ENCODE data around the gene CCDC92.

The CCDC92 gene

DNA sequence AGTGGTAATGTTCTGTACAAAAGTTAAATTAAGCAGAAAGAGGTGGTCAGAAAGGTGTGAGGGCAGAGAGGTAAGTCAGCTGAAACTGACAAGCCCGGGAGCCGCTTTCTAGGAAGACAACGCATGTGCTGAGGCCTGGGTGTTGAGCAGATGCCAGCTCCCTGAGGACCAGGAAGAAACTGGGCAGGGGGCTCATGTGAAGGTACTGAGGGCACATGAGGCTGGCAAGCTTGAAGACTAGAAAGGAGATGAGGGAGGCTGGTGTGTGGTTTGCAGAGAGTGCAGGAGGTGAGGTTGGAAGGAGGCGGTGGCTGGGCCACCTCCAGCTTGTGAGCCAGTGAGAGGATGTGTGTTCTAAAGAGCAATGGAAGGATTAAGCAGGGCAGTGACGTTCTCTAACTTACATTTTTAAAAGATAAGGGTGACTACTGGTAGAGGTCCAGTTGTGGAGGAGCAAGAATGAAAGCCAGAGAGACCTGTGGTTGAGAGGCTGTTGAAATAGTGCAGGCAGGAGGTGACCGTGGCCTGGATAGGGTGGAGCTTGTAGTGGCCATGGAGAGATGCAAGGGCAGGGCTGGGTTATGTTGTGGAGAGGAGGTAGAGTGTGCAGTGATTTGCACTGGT is 29.5 kb upstream of the CCDC92 start:
- DNase-seq (ENCODE audit: low spot score), result no peak

DNA sequence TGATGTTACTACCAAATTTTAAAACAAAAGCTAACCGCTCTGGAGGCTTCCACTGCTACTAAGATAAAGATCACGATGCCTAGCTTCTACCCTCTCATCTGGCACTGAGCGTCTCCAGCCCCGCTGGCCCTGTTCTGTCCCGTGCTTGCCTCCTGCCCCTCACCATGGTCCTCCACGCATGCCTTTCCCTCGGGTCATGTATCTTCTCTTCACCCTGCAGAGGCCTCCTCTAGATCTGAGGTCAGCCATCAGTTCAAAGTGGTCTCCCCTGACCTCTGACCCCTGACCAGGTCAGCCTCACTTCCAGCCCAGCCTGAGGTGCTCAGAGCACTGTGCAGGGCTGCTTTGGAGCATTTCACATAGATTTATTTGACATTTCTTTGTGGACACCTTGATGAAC is 28.7 kb upstream of the CCDC92 start:
- DNase-seq (ENCODE audit: low spot score), result no peak

DNA sequence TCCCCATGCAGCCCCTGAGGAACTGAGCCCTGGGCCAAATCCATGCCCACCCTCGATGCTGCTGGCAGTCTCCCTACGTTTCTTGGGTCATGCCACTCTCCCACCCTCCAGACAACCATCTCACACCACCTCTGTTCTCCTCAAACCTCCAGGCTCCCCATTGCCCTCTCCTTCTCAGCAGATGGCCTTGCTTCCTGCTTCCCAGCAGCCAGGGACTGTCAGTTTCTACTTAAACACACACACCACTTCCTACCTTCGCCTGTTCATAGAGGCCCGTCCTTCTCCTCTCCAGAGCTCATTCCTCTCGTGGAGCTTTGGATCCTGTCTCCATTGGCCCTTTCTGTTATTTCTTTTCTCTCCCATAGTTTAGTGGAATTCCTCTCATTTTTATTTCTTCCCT is 27.5 kb upstream of the CCDC92 start:
- DNase-seq (ENCODE audit: low spot score), result peak; percentile 47

DNA sequence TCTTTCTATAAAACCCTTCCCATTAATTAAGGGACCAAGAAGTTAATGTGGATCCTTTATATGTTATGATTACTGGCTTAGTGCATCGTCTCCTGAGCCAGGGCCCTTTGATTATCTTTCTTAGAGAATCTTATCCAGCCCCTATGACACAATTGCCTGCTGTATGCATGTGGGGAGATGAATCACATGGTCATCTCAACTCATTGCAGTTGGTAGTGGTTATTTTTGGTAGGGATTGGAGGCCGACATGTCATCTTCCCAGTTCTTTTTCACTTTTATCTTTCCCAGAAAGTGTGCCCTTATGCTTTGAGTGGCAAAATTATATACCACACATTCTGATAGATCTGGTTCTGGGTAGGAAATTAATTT is 26.3 kb upstream of the CCDC92 start:
- no peak for DNase-seq (ENCODE audit: low spot score)

DNA sequence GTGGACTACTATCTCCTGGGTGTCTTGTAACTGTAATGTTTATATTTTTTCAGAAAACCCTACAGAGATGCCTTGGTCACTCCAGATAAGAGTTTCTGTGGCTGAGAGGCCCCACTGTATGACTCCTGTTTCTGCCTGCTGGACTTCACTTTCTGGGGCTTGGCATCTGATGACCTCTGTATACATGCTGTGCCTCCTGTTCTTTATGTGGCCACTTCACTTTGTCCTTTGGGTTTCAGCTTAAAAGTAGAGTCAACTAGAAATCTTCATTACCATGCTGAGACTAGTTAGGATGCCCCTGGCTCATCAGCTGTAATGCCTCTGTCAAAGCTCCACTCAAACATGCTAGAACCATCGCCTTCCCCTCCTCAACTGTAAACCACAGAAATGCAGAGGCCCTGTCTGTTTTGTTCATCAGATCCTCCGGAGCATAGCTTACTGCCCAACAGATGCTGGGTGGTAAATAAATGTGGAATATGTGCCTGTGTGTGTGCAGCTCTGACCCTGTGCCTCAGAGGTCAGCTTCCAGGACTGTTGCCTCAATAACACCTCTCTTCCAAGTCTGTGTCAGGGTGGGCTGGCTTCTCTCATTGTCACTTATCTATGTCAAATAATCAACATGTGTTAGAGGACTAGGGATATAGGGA is 25.8 kb upstream of the CCDC92 start:
- DNase-seq (ENCODE audit: low spot score), result no peak

DNA sequence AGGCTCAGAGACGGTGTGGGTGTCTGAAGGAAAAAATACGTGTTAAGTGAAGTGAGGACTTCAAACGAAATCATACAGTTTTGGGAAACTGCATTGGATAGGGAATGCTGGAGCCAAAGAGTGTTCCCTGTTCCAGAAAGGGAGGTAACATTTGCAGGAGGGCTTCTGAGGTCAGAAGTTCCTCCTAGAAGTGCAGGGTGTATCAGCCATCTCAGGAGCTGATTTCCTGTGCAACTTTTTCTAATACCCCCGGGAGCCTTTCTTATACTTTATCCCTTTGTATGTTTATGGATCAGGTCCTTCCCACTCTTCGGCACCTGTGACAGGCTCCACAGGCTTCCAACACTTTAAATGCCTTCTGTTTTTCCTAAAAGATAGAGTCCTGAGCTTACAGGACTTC is 25.3 kb upstream of the CCDC92 start:
- DNase-seq (ENCODE audit: low spot score), result no peak

DNA sequence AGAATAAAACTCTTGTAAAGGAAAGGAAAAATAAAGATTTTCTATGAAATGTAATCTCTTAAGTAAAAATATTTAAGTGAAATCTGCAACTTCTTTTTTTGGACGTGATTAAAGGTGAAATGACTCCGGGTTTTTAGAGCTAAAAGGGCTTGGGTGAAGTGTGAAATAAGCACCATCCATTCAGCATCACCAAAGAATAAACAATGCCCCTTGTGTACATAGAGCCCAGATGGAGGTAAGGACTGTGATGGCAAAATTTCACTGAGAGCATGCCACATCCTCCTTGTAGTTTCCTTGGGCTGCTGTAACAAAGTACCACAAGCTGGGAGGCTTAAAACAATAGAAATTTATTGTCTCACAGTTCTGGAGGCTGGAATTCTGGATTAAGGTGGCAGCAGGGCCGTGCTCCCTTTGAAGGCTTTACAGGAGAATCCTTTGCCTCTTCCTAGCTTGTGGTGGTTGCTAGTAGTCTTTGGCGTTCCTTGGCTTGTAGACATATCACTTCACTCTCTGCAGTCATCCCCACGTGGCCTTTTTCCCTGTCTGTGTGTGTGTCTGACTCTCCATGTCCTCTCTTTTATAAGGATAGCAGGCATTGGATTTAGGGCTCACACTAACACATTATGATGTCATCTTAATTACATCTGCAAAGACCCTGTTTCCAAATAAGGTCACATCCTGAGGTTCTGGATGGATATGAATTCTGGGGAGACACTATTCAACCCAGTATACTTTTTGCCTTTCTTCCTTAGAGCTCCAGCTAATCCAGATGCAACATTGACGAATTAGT is 24.6 kb upstream of the CCDC92 start:
- no peak for DNase-seq (ENCODE audit: low spot score)

DNA sequence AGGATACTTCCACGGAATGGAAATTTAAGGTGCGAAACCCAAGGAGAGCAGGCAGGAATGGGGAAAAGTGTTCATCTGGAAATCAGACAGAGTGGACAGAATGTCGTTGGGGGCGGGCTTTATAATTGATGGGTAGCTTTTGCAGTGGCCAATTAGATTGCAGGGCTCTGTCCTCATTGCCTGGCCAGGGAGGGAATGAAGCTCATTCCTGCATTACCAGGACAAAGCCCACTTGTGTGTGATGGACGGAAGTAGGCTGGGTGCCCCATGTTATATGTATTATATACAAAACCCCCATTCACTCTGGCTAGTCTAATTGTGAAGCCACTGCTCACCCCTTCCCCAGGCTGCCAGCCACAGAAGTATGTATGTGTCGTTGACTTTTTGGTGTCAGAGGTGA is 23.9 kb upstream of the CCDC92 start:
- DNase-seq (ENCODE audit: low spot score), result no peak

DNA sequence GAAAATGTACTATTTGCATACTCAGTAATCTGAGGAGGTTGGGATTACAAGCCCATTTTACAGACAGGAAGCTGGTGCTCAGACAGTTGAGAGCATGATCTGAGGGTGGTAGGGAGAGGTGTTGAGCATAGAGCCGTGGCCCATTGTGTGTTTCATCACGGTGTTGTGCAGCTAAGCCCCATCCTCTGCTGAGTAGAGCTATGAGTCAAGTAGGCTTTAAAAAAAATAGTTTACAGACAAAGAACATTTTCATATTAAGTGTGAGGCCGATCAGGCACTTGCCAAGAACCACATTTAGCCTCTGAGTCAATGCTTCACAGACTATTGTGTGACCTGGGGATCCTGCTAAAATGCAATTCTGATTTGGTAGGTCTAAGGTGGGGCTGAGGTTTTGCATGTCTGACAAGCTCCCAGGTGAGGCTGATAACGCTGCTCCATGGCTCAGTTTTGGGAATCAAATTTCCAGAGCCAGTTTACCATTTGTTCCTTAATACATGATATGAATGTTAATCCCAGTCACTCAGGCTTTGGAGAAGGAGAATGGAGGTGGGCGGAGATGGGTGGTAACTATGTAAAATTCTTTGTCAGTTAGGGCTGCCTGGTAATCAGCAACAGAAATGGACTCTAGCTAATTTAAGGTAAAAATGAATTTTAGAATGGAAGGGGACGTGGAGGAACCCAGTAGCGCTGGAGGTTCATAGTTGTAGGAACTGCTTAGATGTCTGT is 22.6 kb upstream of the CCDC92 start:
- no peak for DNase-seq (ENCODE audit: low spot score)

DNA sequence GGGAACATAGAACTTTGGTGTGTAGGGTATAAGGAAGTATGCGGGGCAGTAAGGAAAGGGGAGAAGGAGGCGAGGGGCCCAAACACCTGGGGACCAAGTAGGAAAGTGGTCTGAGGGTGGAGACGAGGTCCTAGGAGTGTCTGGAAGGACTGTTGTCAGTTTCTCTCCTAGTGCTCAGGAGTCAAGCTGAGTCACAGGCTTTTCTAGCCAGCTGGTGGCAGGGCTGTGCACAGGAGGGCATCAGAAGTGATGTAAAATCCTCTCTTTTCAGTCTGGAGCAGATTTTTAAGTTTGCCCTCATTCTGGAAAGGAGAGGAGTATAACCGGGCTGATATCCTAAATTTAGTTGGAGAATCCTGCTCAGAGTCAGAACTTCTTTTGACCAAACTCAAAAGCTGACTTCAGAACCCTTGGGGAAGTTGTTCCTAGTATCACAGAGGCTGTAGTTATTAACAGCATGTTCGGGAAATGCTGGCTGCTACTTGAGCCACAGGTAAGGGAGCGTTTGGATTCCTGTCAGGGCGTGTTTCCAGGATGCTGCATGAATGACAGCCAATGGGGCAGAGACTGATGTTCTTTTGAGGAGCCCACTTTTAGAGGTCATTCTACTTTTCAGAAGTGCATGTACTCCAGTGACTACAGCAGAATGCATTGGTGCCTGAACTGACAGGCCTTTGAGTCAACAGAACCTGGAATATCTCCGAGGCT is 19.6 kb upstream of the CCDC92 start:
- DNase-seq (ENCODE audit: low spot score), result no peak

DNA sequence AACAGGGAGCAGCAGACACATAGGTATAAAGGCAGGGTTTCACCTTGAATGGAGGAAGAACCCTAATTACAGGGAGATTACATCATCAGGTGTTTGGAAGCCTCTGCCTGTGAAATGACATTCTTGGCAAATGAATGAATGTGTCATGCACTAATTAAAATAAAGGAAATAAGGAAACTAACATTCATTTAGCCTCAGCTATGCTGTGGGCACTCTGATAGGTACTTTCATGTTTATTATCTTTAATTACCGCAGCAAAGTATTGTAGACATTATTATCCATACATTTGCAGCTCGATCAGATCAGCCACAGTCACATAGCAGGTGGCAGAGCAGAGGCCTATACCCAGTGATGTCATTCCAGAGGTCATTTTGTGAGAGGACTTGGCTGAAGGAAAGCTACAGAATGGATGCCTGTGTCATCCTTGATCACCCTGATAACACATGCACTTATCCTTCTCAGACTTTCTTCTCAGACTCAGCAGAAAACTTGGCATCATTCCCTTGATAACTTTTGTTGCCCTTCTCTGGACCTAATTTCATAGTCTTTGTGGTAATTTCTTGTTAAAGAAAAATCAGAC is 18.8 kb upstream of the CCDC92 start:
- no peak for DNase-seq (ENCODE audit: low spot score)

DNA sequence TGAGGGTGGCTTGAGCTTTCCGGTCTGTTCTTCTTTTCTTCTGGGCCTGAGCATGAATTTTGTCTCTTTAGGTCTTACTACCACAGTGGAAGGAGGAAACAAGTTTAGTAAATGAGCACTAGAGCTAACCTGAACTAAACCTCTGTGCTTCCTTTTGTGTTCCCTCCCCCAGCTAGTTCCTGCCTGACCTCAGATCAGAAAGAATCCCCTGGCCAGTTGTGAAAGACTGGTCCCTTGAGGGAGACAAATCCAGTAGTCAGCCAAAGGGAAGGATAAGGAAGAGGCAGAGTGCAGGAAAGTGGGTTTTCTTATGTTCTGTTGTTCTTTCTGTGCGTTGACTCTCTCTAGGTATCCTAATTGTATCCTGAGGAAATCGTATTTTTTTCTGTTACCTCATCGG is 17.9 kb upstream of the CCDC92 start:
- DNase-seq (ENCODE audit: low spot score), result no peak

DNA sequence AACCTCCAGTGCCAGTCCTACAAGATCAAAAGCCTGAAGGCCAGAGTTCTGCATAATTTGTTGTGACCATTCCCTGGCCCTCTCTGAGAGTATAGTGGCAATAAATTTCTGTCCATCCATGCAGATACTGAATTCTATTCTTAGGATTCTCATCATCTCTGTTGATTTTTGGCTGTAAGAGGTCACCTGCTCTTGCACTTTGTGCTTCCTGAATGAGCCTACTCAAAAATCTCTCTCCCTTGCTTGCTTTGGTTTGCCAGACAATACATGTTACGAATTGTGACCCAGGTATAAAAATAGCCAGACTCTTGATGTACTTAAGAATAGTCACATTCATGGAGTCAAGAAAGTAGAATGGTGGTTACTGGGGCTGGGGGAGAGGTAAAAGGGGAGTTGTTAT is 17.1 kb upstream of the CCDC92 start:
- DNase-seq (ENCODE audit: low spot score), result no peak

DNA sequence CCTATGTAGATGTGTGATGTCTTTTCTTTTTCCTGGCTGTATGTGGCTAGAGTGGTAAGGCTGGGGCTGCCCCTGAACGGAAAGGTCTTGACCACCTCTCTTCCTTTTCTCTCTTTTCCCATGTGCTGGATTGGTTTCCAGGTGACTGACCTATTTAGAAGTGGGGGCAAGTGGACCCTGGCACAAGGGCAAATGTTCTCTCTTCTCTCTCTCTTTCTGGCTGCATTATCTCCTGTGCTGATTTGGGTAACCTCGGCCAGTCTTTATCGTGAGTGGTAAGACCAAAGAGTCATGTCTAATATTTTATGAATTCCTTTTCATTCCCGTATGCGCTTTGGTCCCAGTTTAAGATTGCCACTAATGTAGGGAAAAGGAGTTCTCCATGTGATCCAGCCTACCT is 16.5 kb upstream of the CCDC92 start:
- DNase-seq (ENCODE audit: low spot score), result no peak

DNA sequence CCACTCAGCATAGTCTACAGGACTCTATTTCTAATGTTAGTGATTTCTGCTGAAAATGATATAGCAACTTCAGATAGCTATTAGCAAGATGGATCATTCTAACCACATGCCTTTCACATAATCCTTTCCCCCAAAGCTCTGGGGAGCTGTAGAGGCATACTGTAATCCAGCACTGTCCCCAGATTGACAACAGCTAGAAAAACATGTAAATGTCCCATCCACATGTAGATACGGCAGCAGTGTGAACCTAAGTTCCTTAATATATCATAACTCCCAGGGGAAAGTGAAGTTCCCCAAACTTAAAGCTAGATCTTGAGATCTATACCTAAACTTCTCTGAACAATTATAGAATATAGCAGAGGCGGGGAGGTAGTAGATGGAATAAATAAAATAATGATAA is 14.4 kb upstream of the CCDC92 start:
- DNase-seq (ENCODE audit: low spot score), result no peak

DNA sequence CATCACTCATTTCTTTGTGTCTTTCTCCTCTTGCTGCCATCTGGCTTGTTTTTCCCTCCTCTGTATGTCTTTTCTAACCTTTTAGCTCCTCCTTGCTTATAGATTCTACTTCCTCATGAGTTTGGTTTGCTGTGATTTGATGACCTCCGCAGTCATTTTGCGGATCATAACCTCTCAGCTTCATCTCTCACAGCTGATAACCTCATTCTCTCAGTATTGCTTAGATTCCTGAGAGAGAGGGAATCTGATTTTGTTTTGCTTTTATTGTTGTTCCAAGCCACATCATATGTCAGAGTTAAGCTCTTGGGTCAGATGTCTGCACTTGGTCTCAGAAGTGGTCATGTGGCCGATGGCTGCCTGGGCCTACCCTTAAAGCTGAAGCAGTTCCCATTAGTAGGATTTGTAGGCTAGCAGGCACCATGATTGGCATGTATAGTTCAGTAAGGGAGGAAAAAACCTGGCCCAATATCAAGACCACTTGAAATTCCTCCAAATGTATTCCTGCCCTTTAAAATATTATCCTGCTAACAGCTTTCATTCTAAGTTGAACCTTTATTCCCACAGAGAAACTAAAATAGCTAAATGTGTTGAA is 13.8 kb upstream of the CCDC92 start:
- DNase-seq (ENCODE audit: low spot score), result no peak

DNA sequence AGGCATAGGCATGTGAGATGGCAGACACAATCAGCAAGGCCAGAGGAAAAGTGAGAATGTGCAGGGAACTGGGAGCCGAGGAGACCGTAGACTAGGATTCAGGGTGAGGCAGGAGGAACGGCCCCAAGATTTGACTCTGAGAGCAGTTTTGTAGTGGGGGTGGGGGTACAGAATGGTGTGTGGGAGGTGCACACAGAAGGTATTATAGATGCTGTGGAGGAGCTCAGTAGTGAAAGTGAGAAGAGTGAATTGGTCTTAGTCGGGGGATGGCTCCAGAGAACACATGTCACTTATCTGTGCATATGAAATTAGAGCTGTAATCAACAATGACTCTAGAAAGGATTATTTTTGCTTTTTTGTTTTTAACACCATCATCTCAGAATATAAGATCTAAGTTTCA is 12.3 kb upstream of the CCDC92 start:
- DNase-seq (ENCODE audit: low spot score), result no peak

DNA sequence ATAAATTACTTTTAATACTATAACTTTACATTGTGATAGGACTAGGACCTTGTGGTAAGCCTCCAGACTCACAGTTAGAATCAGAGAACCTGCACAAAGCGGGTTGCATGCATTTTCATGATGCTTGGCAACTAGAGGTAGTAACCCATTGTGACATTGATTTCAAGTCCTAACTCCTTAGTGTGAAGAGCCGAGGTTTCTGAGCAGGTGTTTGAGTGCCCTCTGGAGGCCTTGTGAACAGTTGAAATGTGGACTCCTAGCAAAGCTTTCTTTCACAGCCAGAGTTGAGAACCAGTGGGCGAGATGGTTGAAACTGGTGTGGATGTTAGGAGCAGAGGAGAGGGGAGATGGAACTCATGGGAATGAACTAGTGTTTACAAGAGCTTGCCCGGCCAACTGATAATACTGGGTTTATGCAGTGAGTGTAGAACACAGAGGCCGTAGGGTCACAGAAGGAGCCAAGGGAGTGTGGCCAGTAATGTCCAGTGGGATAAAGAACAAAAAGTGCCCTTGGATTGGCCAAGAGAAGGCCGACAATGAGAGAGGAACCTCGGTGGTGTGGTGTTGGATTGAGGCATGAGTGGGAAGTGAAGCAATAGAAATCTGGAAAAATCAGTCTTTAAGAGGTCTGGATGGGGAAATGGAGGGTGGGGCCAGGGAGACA is 11.3 kb upstream of the CCDC92 start:
- DNase-seq (ENCODE audit: low spot score), result peak; percentile 82

DNA sequence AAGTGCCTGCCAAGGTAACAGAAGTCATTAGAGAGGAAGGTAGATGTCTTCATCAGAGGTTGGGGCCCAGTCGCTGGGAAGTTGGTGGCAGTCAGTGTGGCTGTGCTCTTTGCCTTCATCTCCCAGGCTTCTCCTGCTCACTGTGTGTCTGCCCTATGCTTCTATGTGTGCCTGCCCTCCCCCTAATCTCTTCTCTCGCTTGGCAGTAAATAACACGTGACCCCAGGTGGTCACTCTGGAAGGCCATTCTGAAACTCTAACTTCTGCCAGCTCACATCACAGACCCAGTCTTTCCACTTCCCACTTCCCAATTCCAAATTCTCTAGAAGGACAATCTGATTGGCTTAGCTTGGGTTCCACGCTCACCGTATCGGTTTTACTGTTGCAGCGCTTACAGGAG is 9.6 kb upstream of the CCDC92 start:
- no peak for DNase-seq (ENCODE audit: low spot score)

DNA sequence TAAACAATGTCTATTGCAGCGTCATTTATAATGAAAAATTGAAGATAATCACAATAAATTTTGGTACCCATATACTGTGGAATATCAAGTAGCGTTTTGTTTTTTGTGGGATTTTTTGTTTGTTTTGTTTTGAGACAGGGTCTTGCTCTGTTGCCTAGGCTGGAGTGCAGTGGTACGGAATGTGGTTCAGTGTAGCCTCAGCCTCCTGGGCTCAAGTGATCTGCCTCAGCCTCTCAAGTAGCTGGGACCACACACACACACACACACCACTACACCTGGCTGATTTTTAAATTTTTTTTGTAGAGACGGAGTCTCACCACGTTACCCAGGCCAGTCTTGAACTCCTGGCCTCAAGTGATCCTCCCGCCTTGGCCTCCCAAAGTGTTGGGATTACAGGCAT is 6.9 kb upstream of the CCDC92 start:
- no peak for DNase-seq (ENCODE audit: low spot score)

DNA sequence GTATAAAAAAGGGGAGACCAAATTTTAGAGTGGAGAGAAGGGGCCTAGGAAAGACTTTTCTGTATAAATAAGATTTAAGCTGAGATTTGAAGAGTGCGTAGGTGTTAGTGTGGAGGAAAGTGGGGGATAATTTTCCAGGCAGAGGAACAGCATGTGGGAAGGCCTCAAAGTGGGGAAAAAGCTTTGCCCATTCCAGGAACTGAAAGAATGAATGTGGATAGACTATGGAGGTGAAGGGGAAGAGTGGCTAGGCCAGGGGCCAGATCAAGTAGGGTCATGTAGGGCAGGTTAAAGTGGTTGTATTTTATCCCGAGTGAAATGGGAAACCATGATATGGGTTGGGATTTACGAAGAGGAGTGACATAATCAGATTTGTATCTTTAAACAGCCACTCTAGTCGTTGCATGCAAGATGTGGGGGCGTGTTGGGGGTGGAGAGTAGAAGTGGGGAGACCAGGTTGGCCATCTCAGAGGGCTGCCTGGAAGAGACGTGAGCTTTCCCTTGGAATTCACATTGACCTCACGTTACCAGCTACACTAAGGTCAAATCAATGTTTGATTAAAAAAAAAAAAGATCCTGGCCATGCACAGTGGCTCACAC is 3.7 kb upstream of the CCDC92 start:
- no peak for DNase-seq (ENCODE audit: low spot score)

Measured in cerebellar cortex (tissue), 1 donor.